Measurements from ENCODE around the gene LRRC40.

DNA sequence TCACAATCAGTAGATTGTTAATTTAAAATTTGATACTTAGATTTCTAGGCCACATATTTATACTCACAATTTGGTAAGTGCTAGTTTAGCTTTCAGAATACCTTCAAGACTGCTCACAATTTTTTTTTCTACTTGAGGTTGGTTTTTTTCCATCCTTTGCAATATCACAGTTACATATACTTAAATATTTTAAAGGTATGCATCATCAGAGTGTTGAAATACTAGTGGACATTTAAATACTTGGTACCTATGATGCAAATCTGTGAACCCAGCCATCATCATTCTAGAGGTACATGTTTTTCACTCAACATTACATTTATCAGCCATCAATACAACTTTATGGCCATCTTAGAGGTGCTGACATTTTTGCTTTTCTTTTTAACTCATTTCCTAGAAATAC is 6.2 kb upstream of the LRRC40 start:
- TF ChIP-seq POLR2A (IDR thresholded peaks at IDR 0.05; ENCODE audit: low read depth) (no peak), POLR2AphosphoS5 (IDR thresholded peaks at IDR 0.05) (no peak)
- TF ChIP-seq, protein P1, sequence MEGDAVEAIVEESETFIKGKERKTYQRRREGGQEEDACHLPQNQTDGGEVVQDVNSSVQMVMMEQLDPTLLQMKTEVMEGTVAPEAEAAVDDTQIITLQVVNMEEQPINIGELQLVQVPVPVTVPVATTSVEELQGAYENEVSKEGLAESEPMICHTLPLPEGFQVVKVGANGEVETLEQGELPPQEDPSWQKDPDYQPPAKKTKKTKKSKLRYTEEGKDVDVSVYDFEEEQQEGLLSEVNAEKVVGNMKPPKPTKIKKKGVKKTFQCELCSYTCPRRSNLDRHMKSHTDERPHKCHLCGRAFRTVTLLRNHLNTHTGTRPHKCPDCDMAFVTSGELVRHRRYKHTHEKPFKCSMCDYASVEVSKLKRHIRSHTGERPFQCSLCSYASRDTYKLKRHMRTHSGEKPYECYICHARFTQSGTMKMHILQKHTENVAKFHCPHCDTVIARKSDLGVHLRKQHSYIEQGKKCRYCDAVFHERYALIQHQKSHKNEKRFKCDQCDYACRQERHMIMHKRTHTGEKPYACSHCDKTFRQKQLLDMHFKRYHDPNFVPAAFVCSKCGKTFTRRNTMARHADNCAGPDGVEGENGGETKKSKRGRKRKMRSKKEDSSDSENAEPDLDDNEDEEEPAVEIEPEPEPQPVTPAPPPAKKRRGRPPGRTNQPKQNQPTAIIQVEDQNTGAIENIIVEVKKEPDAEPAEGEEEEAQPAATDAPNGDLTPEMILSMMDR (IDR thresholded peaks at IDR 0.05) = no peak

All from esophagus muscularis mucosa (tissue), 3 donors.